IPS-15b (cell line): Measurements from ENCODE around the gene RNU7-1.

Experiments used
- H3K27me3 ChIP-seq: one replicate; pipeline ENCODE4 v1.6.1; 2013; ENCODE audit warnings: low read length; ENCODE audit not compliant: control insufficient read depth, insufficient read depth
- H3K36me3 ChIP-seq: one replicate; pipeline ENCODE4 v1.6.1; 2013; ENCODE audit warnings: low read length; ENCODE audit not compliant: control insufficient read depth, insufficient read depth
- H3K4me1 ChIP-seq: one replicate; pipeline ENCODE4 v1.6.1; 2013; ENCODE audit warnings: mild to moderate bottlenecking, low read length; ENCODE audit not compliant: control insufficient read depth, insufficient read depth
- H3K4me3 ChIP-seq: one replicate; pipeline ENCODE4 v1.5.1; 2013; ENCODE audit warnings: low read depth, low read length
- H3K9ac ChIP-seq: one replicate; pipeline ENCODE4 v1.6.1; 2013; ENCODE audit warnings: low read depth, mild to moderate bottlenecking, low read length
- H3K9me3 ChIP-seq: one replicate; pipeline ENCODE4 v1.6.1; 2013; ENCODE audit warnings: mild to moderate bottlenecking, low read length; ENCODE audit not compliant: control insufficient read depth, insufficient read depth

RNU7-1 gene

DNA sequence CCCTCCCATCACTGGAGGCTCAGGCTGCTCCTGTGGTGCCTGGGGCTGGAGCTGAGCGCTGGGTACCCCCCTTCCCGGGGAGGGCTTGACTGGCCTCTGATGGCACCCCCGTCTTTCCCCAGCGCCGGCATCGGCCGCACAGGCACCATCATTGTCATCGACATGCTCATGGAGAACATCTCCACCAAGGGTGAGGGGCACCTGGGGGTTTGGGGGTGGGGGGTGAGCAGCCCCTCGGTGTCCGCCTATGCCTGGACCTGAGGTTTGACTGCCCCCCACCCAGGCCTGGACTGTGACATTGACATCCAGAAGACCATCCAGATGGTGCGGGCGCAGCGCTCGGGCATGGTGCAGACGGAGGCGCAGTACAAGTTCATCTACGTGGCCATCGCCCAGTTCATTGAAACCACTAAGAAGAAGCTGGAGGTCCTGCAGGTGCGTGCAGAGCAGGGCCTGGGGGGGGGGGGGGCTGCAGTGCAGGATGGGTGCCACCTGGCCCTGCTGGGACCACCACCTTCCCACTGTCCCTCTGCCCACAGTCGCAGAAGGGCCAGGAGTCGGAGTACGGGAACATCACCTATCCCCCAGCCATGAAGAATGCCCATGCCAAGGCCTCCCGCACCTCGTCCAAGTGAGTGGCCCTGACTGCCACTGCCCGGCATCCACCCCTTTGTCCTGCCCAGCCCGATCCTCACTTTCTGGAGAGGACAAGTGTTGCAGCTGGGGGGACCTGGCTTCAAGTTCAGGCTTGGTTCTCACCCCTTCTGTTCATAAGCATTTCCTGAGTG lies 16.4 kb downstream of the RNU7-1 start:
- Histone ChIP-seq H3K4me1 (peaks cover 14% of the 10 kb centered on the region), H3K27me3 (no peaks in the 10 kb centered on the region), H3K9ac (no peak overlapping the region), H3K9me3 (no peaks in the 10 kb centered on the region), H3K4me3 (no peak overlapping the region), H3K36me3 (peaks cover 10% of the 10 kb centered on the region)

DNA sequence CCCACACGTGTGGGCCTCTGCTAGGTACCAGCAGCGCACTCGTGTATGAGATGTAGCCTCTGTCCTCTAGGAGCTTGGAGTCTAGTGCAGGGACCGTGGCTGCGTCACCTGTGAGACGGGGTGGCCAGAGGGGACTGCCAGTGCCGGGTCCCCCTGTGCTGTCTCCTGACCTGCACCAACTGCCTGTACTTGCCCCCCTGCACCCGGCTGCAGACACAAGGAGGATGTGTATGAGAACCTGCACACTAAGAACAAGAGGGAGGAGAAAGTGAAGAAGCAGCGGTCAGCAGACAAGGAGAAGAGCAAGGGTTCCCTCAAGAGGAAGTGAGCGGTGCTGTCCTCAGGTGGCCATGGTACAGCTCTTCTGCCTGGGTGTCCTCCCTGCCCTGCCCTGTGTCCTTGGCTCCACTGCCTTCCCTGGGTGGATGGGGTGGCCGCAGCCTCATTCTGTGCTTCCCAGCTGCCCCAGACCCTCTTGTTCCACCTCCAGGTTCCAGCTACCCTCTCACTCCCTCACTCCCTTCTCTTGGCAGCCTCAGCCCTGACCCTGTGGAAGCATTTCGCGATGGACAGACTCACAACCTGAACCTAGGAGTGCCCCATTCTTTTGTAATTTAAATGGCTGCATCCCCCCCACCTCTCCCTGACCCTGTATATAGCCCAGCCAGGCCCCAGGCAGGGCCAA lies 17.1 kb downstream of the RNU7-1 start:
- H3K36me3 ChIP-seq: peaks cover 10% of the 10 kb centered on the region
- H3K4me1 ChIP-seq: peaks cover 14% of the 10 kb centered on the region
- no peaks in the 10 kb centered on the region for H3K9me3 ChIP-seq
- no peaks in the 10 kb centered on the region for H3K27me3 ChIP-seq
- peak overlapping the region; percentile 18 for H3K4me3 ChIP-seq
- H3K9ac ChIP-seq: peak overlapping the region; percentile 65

DNA sequence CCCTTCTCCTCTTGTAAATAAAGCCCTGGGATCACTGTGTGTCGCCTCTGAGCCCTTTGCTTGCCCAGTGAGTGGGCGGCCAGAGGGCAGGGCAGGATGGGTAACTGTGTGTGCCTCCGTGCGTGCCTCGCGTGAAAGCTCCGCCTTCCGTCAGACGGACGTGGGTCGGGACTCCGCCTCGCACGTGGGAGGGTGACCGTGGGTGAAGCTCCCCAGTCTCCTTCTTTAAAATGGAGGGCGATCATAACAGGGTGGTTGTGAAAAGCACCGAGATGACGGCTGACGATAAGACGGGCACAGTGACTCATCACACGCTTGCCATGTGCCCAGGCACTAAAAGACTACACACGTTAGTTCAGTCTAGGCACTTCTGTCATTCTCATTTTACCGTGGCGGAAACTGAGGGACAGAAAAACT lies 17.7 kb downstream of the RNU7-1 start:
- Histone ChIP-seq H3K9ac (peak overlapping the region; percentile 65), H3K9me3 (no peaks in the 10 kb centered on the region), H3K4me1 (peaks cover 14% of the 10 kb centered on the region), H3K36me3 (peaks cover 9% of the 10 kb centered on the region), H3K4me3 (peak overlapping the region; percentile 91), H3K27me3 (no peaks in the 10 kb centered on the region)

DNA sequence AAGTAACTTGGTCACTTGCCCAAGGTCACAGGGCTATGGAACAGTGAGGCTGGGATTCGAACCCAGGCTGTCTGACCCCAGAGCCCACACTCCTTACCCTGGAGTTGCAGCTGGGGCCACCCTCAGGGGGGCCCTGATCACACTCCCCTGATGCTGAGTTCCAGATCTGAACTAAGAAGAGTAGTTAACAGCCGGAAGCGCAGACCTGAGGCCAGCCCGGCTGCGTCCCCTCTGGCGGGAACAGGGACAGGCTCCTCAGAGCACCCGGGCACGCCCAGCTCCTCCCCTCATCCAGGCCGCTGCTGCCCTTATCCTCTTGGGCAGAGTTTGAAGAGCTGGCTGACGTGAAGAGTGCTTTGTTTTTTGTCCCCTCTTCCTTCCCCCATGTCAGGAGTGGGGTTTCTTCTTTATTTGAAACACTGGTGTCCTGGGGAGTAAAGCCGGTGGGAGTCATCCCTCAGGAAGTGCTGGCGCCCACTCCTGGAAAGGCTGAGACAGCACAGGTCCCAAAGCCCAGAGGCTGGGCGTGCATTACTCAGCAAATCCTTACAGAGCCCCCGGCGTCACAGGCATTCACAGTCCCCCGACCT lies 18.2 kb downstream of the RNU7-1 start:
- Histone ChIP-seq H3K27me3 (no peaks in the 10 kb centered on the region), H3K4me1 (peaks cover 14% of the 10 kb centered on the region), H3K4me3 (peak overlapping the region; percentile 91), H3K9me3 (no peaks in the 10 kb centered on the region), H3K36me3 (peaks cover 12% of the 10 kb centered on the region), H3K9ac (peak overlapping the region; percentile 65)

DNA sequence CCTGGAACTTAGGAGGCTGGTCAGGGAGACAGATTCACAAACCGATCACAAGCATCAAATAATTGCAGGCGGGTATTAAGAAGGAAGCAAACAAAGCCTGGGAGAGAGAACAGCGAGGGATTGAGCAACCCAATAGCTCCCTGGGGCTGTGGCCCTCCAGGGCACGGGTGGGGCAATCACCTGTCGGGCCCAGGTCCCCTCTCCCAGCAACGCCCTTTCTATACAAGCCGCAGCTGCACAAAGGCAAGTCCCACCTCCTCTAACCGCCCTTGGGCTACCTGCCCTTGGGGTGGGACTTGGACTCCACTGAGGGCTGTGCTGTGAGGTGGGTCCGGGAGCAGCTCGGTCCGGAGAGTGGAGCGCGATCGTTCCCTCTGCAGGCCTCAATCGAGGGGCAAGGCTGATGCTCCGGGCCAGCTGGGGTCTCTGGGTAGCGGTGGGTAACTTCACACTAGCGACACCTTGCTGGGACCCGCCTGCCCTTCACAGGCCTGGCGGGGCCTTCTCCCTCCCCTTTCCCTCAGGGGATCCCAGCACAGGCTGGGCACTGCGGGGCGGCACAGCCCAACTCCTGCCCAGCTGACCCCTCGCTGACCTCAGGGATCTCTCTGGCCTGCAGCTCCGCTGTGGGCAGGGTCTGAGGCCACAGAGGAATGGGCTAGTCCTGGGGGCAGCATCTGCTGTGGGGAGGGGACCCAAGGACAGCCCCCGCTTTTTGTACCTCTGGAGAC lies 18.8 kb downstream of the RNU7-1 start:
- Histone ChIP-seq H3K9ac (peak overlapping the region; percentile 83), H3K4me1 (peaks cover 14% of the 10 kb centered on the region), H3K4me3 (peak overlapping the region; percentile 91), H3K36me3 (peaks cover 18% of the 10 kb centered on the region), H3K9me3 (no peaks in the 10 kb centered on the region), H3K27me3 (no peaks in the 10 kb centered on the region)

DNA sequence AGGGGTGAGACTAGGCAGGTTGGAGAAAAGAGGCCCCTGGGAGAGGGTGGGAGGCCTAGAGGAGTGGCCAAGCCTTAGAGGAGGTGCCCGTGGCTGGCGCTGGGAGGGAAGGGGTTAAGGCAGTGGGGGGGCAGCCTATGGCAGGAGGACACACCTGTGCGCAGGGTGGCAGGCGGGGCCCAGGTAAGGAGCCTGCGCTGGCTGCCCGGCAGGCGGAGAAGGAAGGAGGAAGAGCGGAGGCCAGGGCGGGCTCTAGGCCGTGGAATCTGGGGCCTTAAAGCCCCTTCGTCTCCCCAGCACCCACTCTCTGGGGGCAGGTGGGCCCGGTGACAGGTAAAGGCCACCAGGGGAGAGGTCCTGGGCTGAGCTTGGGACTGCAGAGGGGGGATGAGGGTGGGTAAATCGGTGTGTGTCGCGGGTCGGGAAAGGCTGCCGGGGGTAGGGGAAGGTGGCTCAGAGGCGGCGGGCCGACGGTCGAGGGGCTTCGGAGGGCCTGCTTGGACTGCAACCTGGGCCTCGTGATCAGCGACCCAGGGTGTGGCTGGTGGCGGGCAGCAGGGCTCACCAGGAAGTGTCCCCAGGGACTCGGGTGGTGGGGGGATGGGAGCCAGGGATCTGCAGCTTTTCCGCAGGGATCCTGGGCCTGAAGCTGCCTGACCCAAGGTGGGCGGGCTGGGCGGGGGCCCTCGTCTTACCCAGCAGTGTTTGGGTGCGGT lies 19.6 kb downstream of the RNU7-1 start:
- no peaks in the 10 kb centered on the region for H3K9me3 ChIP-seq
- peaks cover 23% of the 10 kb centered on the region for H3K36me3 ChIP-seq
- H3K27me3 ChIP-seq: no peaks in the 10 kb centered on the region
- peak overlapping the region; percentile 91 for H3K4me3 ChIP-seq
- peaks cover 14% of the 10 kb centered on the region for H3K4me1 ChIP-seq
- peak overlapping the region; percentile 91 for H3K9ac ChIP-seq

DNA sequence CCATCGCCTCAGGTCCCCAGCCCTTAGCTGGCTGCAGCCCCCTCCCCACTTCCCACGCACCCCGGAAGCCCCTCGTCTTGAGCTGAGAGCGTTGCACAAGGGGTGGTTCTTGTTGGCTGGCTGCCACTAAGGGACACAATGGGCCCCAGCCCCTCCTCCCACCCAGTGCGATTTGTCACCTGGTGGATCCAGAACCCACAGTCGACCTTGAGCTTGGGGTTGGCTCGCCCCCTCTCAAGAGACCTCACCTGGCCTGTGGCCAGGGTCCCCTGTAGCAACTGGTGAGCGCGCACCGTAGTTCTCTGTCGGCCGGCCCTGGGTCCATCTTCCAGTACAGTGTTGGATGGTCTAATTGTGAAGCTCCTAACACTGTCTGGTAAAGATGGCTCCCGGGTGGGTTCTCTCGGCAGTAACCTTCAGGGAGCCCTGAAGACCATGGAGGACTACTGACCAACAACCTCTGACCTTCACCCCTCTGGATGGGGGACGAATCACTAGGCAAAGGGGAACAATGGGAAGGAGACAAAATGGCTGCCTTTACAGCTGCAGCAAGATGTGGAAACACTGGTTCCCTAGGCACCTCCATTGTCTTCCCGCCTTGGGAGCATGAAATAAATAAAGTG lies 20.3 kb downstream of the RNU7-1 start:
- peaks cover 30% of the 10 kb centered on the region for H3K36me3 ChIP-seq

DNA sequence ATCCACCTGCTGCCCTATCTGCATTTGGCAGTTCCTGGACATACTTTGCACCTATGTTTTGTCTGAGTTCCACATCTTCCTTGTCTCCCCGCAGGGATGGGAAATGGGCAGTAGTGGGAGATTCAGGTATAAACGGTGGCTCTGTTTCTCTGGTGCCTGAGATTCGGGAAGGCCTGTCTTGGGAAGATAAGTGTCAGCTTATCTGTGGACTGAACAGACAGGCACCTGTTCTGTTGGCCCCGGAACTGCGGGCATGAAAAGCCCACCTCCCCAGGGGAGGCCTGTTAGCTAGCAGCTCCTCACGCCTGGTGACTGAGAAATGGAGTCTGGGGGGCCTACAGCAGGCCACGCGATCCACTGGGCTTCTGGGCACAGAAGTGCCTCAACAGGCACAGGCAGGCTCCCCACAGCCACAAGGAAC lies 21.0 kb downstream of the RNU7-1 start:
- no peaks in the 10 kb centered on the region for H3K9me3 ChIP-seq
- no peaks in the 10 kb centered on the region for H3K27me3 ChIP-seq
- peaks cover 36% of the 10 kb centered on the region for H3K36me3 ChIP-seq
- H3K9ac ChIP-seq: peak overlapping the region; percentile 91
- peaks cover 17% of the 10 kb centered on the region for H3K4me1 ChIP-seq
- peak overlapping the region; percentile 91 for H3K4me3 ChIP-seq

More for the DNA sequence above, 20.3 kb downstream of the RNU7-1 start:
- no peaks in the 10 kb centered on the region for H3K27me3 ChIP-seq
- peak overlapping the region; percentile 91 for H3K9ac ChIP-seq
- H3K4me1 ChIP-seq: peaks cover 15% of the 10 kb centered on the region
- H3K4me3 ChIP-seq: peak overlapping the region; percentile 91
- H3K9me3 ChIP-seq: no peaks in the 10 kb centered on the region

DNA sequence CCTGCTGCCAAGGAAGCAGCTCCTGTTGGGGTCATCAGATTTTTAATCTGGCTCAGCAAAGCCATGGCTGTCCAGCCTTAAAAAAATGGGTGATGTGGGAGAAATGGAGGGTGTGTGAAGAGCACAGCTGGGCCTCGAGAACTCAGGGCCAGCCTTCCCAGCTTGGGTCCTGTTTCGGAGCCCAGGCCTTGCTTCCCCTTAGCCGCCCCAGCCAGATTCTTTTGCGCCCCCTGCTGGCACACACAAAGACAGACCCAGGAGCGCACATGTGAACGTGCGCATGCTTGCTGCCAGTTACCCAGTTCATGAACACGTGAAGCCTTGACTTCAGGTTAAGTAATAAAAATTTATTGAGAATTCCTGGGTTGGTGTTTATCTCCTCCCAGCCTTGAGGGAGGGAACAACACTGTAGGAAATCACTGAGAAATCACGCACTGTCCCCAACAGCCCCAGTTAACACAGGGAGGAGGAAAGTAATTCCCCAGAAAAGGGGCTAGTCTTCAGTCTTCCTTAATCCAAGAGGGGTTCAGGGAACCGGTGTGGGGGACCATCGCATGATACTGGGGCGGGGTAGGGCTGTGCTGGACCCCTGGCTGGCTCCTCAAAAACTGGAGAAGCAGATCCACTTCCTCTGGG lies 21.5 kb downstream of the RNU7-1 start:
- Histone ChIP-seq H3K9me3 (no peaks in the 10 kb centered on the region), H3K4me3 (peak overlapping the region; percentile 91), H3K9ac (peak overlapping the region; percentile 18), H3K36me3 (peaks cover 36% of the 10 kb centered on the region), H3K4me1 (peaks cover 17% of the 10 kb centered on the region), H3K27me3 (no peaks in the 10 kb centered on the region)

DNA sequence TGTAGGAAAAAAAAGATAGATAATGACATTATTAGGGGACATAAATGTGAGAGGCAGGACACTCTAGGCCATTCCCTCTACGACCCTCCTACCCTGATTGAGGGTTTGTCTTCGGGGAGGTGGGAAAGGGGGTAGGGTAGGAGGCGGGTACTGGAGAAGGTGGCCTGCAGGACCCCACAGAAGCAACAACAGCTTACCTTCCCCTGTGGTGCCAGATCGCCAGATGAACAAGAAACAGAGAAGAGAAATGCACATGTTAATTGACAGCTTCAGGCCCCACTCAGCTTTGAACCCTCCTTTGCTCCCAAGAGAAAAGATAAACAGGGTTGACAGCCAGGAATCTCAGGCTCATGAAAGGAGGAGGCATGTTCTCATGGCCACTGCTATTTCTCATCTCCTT lies 22.1 kb downstream of the RNU7-1 start:
- Histone ChIP-seq H3K36me3 (peaks cover 36% of the 10 kb centered on the region), H3K4me3 (no peak overlapping the region), H3K9me3 (no peaks in the 10 kb centered on the region), H3K9ac (no peak overlapping the region), H3K4me1 (peaks cover 14% of the 10 kb centered on the region), H3K27me3 (no peaks in the 10 kb centered on the region)
